Measurements from ENCODE around the gene CDH12. TPM values are rescaled to one million over a fixed set of nuclear protein-coding genes. Genes with fewer than 3 reads are reported as not detected.

Gene CDH12
- total RNA-seq, 3 donors from 2014 or later, result not detected

- DNase-seq, result no peak
- ATAC-seq, result no peak
- Mint-ChIP-seq H3K27me3 (ENCODE audit: low read depth) (no peaks in the 10 kb centered on the region), H3K9me3 (peaks cover 18% of the 10 kb centered on the region), H3K4me1 (ENCODE audit: low read depth) (no peaks in the 10 kb centered on the region), H3K4me3 (no peak overlapping the region), H3K36me3 (ENCODE audit: insufficient read depth) (no peaks in the 10 kb centered on the region)
Measured at GRCh38 chr5:22598796-22599195, 254.3 kb downstream of the CDH12 start.

- no peak for DNase-seq
- Mint-ChIP-seq H3K4me3 (no peak overlapping the region), H3K4me1 (ENCODE audit: low read depth) (no peaks in the 10 kb centered on the region), H3K36me3 (ENCODE audit: insufficient read depth) (no peaks in the 10 kb centered on the region), H3K27me3 (ENCODE audit: low read depth) (no peaks in the 10 kb centered on the region), H3K9me3 (peaks cover 18% of the 10 kb centered on the region)
- no peak for ATAC-seq
Measured at GRCh38 chr5:22596404-22596970, 256.7 kb downstream of the CDH12 start.

GRCh38 chr5:22594491-22594890 is 258.7 kb downstream of the CDH12 start:
- H3K27me3 Mint-ChIP-seq (ENCODE audit: low read depth), result no peaks in the 10 kb centered on the region
- no peaks in the 10 kb centered on the region for H3K36me3 Mint-ChIP-seq (ENCODE audit: insufficient read depth)
- no peaks in the 10 kb centered on the region for H3K4me1 Mint-ChIP-seq (ENCODE audit: low read depth)
- DNase-seq, result no peak
- ATAC-seq, result no peak
- H3K9me3 Mint-ChIP-seq, result peaks cover 21% of the 10 kb centered on the region
- H3K4me3 Mint-ChIP-seq, result no peak overlapping the region

- DNase-seq (no peak), ATAC-seq (no peak)
- H3K4me1 Mint-ChIP-seq (ENCODE audit: low read depth), result no peaks in the 10 kb centered on the region
- H3K9me3 Mint-ChIP-seq, result peaks cover 28% of the 10 kb centered on the region
- H3K4me3 Mint-ChIP-seq, result no peak overlapping the region
- no peaks in the 10 kb centered on the region for H3K27me3 Mint-ChIP-seq (ENCODE audit: low read depth)
- H3K36me3 Mint-ChIP-seq (ENCODE audit: insufficient read depth), result no peaks in the 10 kb centered on the region
Measured at GRCh38 chr5:22593592-22593991, 259.6 kb downstream of the CDH12 start.

GRCh38 chr5:22591461-22591860 is 261.7 kb downstream of the CDH12 start:
- H3K27me3 Mint-ChIP-seq (ENCODE audit: low read depth), result no peaks in the 10 kb centered on the region
- DNase-seq (no peak), ATAC-seq (no peak)
- no peaks in the 10 kb centered on the region for H3K4me1 Mint-ChIP-seq (ENCODE audit: low read depth)
- no peaks in the 10 kb centered on the region for H3K36me3 Mint-ChIP-seq (ENCODE audit: insufficient read depth)
- H3K9me3 Mint-ChIP-seq, result peaks cover 29% of the 10 kb centered on the region
- H3K4me3 Mint-ChIP-seq, result no peak overlapping the region

GRCh38 chr5:22590677-22591268 is 262.4 kb downstream of the CDH12 start:
- Mint-ChIP-seq H3K4me1 (ENCODE audit: low read depth) (no peaks in the 10 kb centered on the region), H3K9me3 (peaks cover 29% of the 10 kb centered on the region), H3K4me3 (no peak overlapping the region), H3K36me3 (ENCODE audit: insufficient read depth) (no peaks in the 10 kb centered on the region), H3K27me3 (ENCODE audit: low read depth) (no peaks in the 10 kb centered on the region)
- DNase-seq, result no peak
- ATAC-seq, result no peak

GRCh38 chr5:22577711-22578110 is 275.4 kb downstream of the CDH12 start:
- Mint-ChIP-seq H3K4me3 (no peak overlapping the region), H3K9me3 (peaks cover 11% of the 10 kb centered on the region), H3K27me3 (ENCODE audit: low read depth) (no peaks in the 10 kb centered on the region), H3K36me3 (ENCODE audit: insufficient read depth) (no peaks in the 10 kb centered on the region), H3K4me1 (ENCODE audit: low read depth) (no peaks in the 10 kb centered on the region)
- no peak for ATAC-seq
- no peak for DNase-seq

- Mint-ChIP-seq H3K9me3 (peaks cover 16% of the 10 kb centered on the region), H3K4me3 (no peak overlapping the region), H3K27me3 (ENCODE audit: low read depth) (no peaks in the 10 kb centered on the region), H3K36me3 (ENCODE audit: insufficient read depth) (no peaks in the 10 kb centered on the region), H3K4me1 (ENCODE audit: low read depth) (no peaks in the 10 kb centered on the region)
- no peak for DNase-seq
- no peak for ATAC-seq
Measured at GRCh38 chr5:22577006-22577405, 276.1 kb downstream of the CDH12 start.

GRCh38 chr5:22572941-22573340 is 280.2 kb downstream of the CDH12 start:
- no peak overlapping the region for H3K4me3 Mint-ChIP-seq
- H3K36me3 Mint-ChIP-seq (ENCODE audit: insufficient read depth), result no peaks in the 10 kb centered on the region
- no peaks in the 10 kb centered on the region for H3K4me1 Mint-ChIP-seq (ENCODE audit: low read depth)
- no peak for ATAC-seq
- H3K27me3 Mint-ChIP-seq (ENCODE audit: low read depth), result no peaks in the 10 kb centered on the region
- no peak for DNase-seq
- peaks cover 29% of the 10 kb centered on the region for H3K9me3 Mint-ChIP-seq

- no peaks in the 10 kb centered on the region for H3K27me3 Mint-ChIP-seq (ENCODE audit: low read depth)
- H3K36me3 Mint-ChIP-seq (ENCODE audit: insufficient read depth), result no peaks in the 10 kb centered on the region
- DNase-seq (no peak), ATAC-seq (no peak)
- H3K9me3 Mint-ChIP-seq, result peaks cover 28% of the 10 kb centered on the region
- no peak overlapping the region for H3K4me3 Mint-ChIP-seq
- no peaks in the 10 kb centered on the region for H3K4me1 Mint-ChIP-seq (ENCODE audit: low read depth)
Measured at GRCh38 chr5:22567983-22568382, 285.2 kb downstream of the CDH12 start.

- peaks cover 26% of the 10 kb centered on the region for H3K9me3 Mint-ChIP-seq
- no peaks in the 10 kb centered on the region for H3K36me3 Mint-ChIP-seq (ENCODE audit: insufficient read depth)
- no peaks in the 10 kb centered on the region for H3K27me3 Mint-ChIP-seq (ENCODE audit: low read depth)
- H3K4me3 Mint-ChIP-seq, result no peak overlapping the region
- ATAC-seq (no peak), DNase-seq (no peak)
- H3K4me1 Mint-ChIP-seq (ENCODE audit: low read depth), result no peaks in the 10 kb centered on the region
Measured at GRCh38 chr5:22560147-22560546, 293.0 kb downstream of the CDH12 start.

GRCh38 chr5:22557251-22557650 is 295.9 kb downstream of the CDH12 start:
- DNase-seq, result no peak
- no peak for ATAC-seq
- H3K27me3 Mint-ChIP-seq (ENCODE audit: low read depth), result no peaks in the 10 kb centered on the region
- peaks cover 26% of the 10 kb centered on the region for H3K9me3 Mint-ChIP-seq
- H3K36me3 Mint-ChIP-seq (ENCODE audit: insufficient read depth), result no peaks in the 10 kb centered on the region
- no peak overlapping the region for H3K4me3 Mint-ChIP-seq
- H3K4me1 Mint-ChIP-seq (ENCODE audit: low read depth), result no peaks in the 10 kb centered on the region

- H3K27me3 Mint-ChIP-seq (ENCODE audit: low read depth), result no peaks in the 10 kb centered on the region
- no peaks in the 10 kb centered on the region for H3K4me1 Mint-ChIP-seq (ENCODE audit: low read depth)
- no peaks in the 10 kb centered on the region for H3K36me3 Mint-ChIP-seq (ENCODE audit: insufficient read depth)
- H3K9me3 Mint-ChIP-seq, result peaks cover 34% of the 10 kb centered on the region
- ATAC-seq (no peak), DNase-seq (no peak)
- H3K4me3 Mint-ChIP-seq, result no peak overlapping the region
Measured at GRCh38 chr5:22554475-22554874, 298.7 kb downstream of the CDH12 start.

- peaks cover 11% of the 10 kb centered on the region for H3K9me3 Mint-ChIP-seq
- DNase-seq (no peak), ATAC-seq (no peak)
- no peaks in the 10 kb centered on the region for H3K27me3 Mint-ChIP-seq (ENCODE audit: low read depth)
- no peaks in the 10 kb centered on the region for H3K36me3 Mint-ChIP-seq (ENCODE audit: insufficient read depth)
- no peak overlapping the region for H3K4me3 Mint-ChIP-seq
- no peaks in the 10 kb centered on the region for H3K4me1 Mint-ChIP-seq (ENCODE audit: low read depth)
Measured at GRCh38 chr5:22549876-22550671, 303.1 kb downstream of the CDH12 start.

GRCh38 chr5:22542340-22542739 is 310.8 kb downstream of the CDH12 start:
- no peak for DNase-seq

More at GRCh38 chr5:22542340-22542739, 310.8 kb downstream of the CDH12 start:
- Mint-ChIP-seq H3K4me3 (no peak overlapping the region), H3K27me3 (ENCODE audit: low read depth) (no peaks in the 10 kb centered on the region), H3K4me1 (ENCODE audit: low read depth) (no peaks in the 10 kb centered on the region), H3K36me3 (ENCODE audit: insufficient read depth) (no peaks in the 10 kb centered on the region), H3K9me3 (peaks cover 4% of the 10 kb centered on the region)
- no peak for ATAC-seq

All from activated T-cell treated with anti-CD3 and anti-CD28 coated beads, Interleukin-2, amount 50 U/mL, for 4 hours (primary cell).